GM12891 (cell line): ENCODE measurements around the gene TXNDC2.

ENCODE experiments used
- PAX5 ChIP-seq: IDR thresholded peaks from 2 replicates; pipeline ENCODE4 v1.6.1; 2011; ENCODE audit warnings: low read length, moderate library complexity, mild to moderate bottlenecking; ENCODE audit not compliant: insufficient read depth, severe bottlenecking
- POLR2A ChIP-seq: IDR thresholded peaks from 2 replicates; pipeline ENCODE4 v1.6.1; 2011; ENCODE audit warnings: low read depth, low read length, control low read depth
- POLR2AphosphoS5 ChIP-seq: IDR thresholded peaks from 2 replicates; pipeline ENCODE4 v1.6.1; 2011; ENCODE audit warnings: low read depth, low read length, control low read depth
- POU2F2 ChIP-seq: IDR thresholded peaks from 2 replicates; pipeline ENCODE4 v1.6.1; 2011; ENCODE audit warnings: low read depth, mild to moderate bottlenecking, control low read depth, low read length, moderate library complexity
- SPI1 ChIP-seq: IDR thresholded peaks from 2 replicates; pipeline ENCODE4 v1.6.1; 2011; ENCODE audit warnings: low read depth, low read length, control low read depth
- TAF1 ChIP-seq: IDR thresholded peaks from 2 replicates; pipeline ENCODE4 v1.6.1; 2011; ENCODE audit warnings: low read depth, low read length, control low read depth

- TF ChIP-seq PAX5 = no peak
- TF ChIP-seq POLR2A = no peak
- no peak for TF ChIP-seq TAF1
- no peak for TF ChIP-seq SPI1
- TF ChIP-seq POLR2AphosphoS5 = no peak
- no peak for TF ChIP-seq POU2F2
Observed at GRCh38 chr18:9876212-9876866, 9.4 kb upstream of the TXNDC2 start.
